ENCODE results near the gene FEM1C.

Gene FEM1C

GRCh38 chr5:115578657-115579056 lies 34.1 kb upstream of the FEM1C start:
- WGBS, 2 experiments (ENCODE audit: insufficient coverage in 2 of 2), result no CpG with 5 or more reads among the region's 3 CpGs
- Histone ChIP-seq H3K36me3 (ENCODE audit: control insufficient read depth, insufficient read depth, low read length) (no peaks in the 10 kb centered on the region), H3K27ac (ENCODE audit: low read depth, low read length, severe bottlenecking) (no peak overlapping the region), H3K4me1 (ENCODE audit: control insufficient read depth, insufficient read depth, low read length, poor library complexity, severe bottlenecking) (peaks cover 19% of the 10 kb centered on the region), H3K4me3 (ENCODE audit: extremely low read depth, insufficient read depth, low read length, poor library complexity, severe bottlenecking) (no peak overlapping the region), H3K9me3 (ENCODE audit: control insufficient read depth, low read length) (no peaks in the 10 kb centered on the region)

- Histone ChIP-seq H3K27ac (ENCODE audit: low read depth, low read length, severe bottlenecking) (no peak overlapping the region), H3K36me3 (ENCODE audit: control insufficient read depth, insufficient read depth, low read length) (no peaks in the 10 kb centered on the region), H3K4me3 (ENCODE audit: extremely low read depth, insufficient read depth, low read length, poor library complexity, severe bottlenecking) (no peak overlapping the region), H3K4me1 (ENCODE audit: control insufficient read depth, insufficient read depth, low read length, poor library complexity, severe bottlenecking) (peaks cover 17% of the 10 kb centered on the region), H3K9me3 (ENCODE audit: control insufficient read depth, low read length) (no peaks in the 10 kb centered on the region)
- 88 to 96% methylated on average over 4 of the region's 6 CpGs for WGBS, 2 experiments (ENCODE audit: insufficient coverage in 2 of 2)
Observed at GRCh38 chr5:115577741-115578140, 33.2 kb upstream of the FEM1C start.

- no peaks in the 10 kb centered on the region for H3K36me3 ChIP-seq (ENCODE audit: control insufficient read depth, insufficient read depth, low read length)
- WGBS, 2 experiments (ENCODE audit: insufficient coverage in 2 of 2), result no CpG with 5 or more reads among the region's 2 CpGs
- peaks cover 19% of the 10 kb centered on the region for H3K4me1 ChIP-seq (ENCODE audit: control insufficient read depth, insufficient read depth, low read length, poor library complexity, severe bottlenecking)
- H3K9me3 ChIP-seq (ENCODE audit: control insufficient read depth, low read length), result no peaks in the 10 kb centered on the region
- no peak overlapping the region for H3K4me3 ChIP-seq (ENCODE audit: extremely low read depth, insufficient read depth, low read length, poor library complexity, severe bottlenecking)
- H3K27ac ChIP-seq (ENCODE audit: low read depth, low read length, severe bottlenecking), result no peak overlapping the region
Observed at GRCh38 chr5:115577329-115577728, 32.8 kb upstream of the FEM1C start.

GRCh38 chr5:115575167-115576070 lies 30.8 kb upstream of the FEM1C start:
- Histone ChIP-seq H3K9me3 (ENCODE audit: control insufficient read depth, low read length) (no peaks in the 10 kb centered on the region), H3K27ac (ENCODE audit: low read depth, low read length, severe bottlenecking) (peak overlapping the region; percentile 51), H3K4me1 (ENCODE audit: control insufficient read depth, insufficient read depth, low read length, poor library complexity, severe bottlenecking) (peaks cover 19% of the 10 kb centered on the region), H3K4me3 (ENCODE audit: extremely low read depth, insufficient read depth, low read length, poor library complexity, severe bottlenecking) (no peak overlapping the region), H3K36me3 (ENCODE audit: control insufficient read depth, insufficient read depth, low read length) (no peaks in the 10 kb centered on the region)
- WGBS, 2 experiments (ENCODE audit: insufficient coverage in 2 of 2), result 90 to 100% methylated on average over 2 to 4 of the region's 5 CpGs

GRCh38 chr5:115573133-115573532 lies 28.6 kb upstream of the FEM1C start:
- H3K9me3 ChIP-seq (ENCODE audit: control insufficient read depth, low read length), result no peaks in the 10 kb centered on the region
- H3K36me3 ChIP-seq (ENCODE audit: control insufficient read depth, insufficient read depth, low read length), result no peaks in the 10 kb centered on the region
- WGBS, 2 experiments (ENCODE audit: insufficient coverage in 2 of 2), result no CpG with 5 or more reads among the region's 2 CpGs
- H3K4me1 ChIP-seq (ENCODE audit: control insufficient read depth, insufficient read depth, low read length, poor library complexity, severe bottlenecking), result peaks cover 19% of the 10 kb centered on the region
- H3K27ac ChIP-seq (ENCODE audit: low read depth, low read length, severe bottlenecking), result no peak overlapping the region
- H3K4me3 ChIP-seq (ENCODE audit: extremely low read depth, insufficient read depth, low read length, poor library complexity, severe bottlenecking), result no peak overlapping the region

GRCh38 chr5:115571441-115571878 lies 26.9 kb upstream of the FEM1C start:
- Histone ChIP-seq H3K9me3 (ENCODE audit: control insufficient read depth, low read length) (no peaks in the 10 kb centered on the region), H3K4me1 (ENCODE audit: control insufficient read depth, insufficient read depth, low read length, poor library complexity, severe bottlenecking) (peaks cover 19% of the 10 kb centered on the region), H3K4me3 (ENCODE audit: extremely low read depth, insufficient read depth, low read length, poor library complexity, severe bottlenecking) (no peak overlapping the region), H3K36me3 (ENCODE audit: control insufficient read depth, insufficient read depth, low read length) (no peaks in the 10 kb centered on the region), H3K27ac (ENCODE audit: low read depth, low read length, severe bottlenecking) (no peak overlapping the region)
- 90 to 91% methylated on average over 3 to 4 of the region's 5 CpGs for WGBS, 2 experiments (ENCODE audit: insufficient coverage in 2 of 2)

- Histone ChIP-seq H3K4me3 (ENCODE audit: extremely low read depth, insufficient read depth, low read length, poor library complexity, severe bottlenecking) (no peak overlapping the region), H3K4me1 (ENCODE audit: control insufficient read depth, insufficient read depth, low read length, poor library complexity, severe bottlenecking) (peaks cover 8% of the 10 kb centered on the region), H3K36me3 (ENCODE audit: control insufficient read depth, insufficient read depth, low read length) (no peaks in the 10 kb centered on the region), H3K27ac (ENCODE audit: low read depth, low read length, severe bottlenecking) (no peak overlapping the region), H3K9me3 (ENCODE audit: control insufficient read depth, low read length) (no peaks in the 10 kb centered on the region)
- WGBS, 2 experiments (ENCODE audit: insufficient coverage in 2 of 2), result no CpG with 5 or more reads among the region's 1 CpG
Observed at GRCh38 chr5:115568668-115569067, 24.1 kb upstream of the FEM1C start.

GRCh38 chr5:115565233-115565632 lies 20.7 kb upstream of the FEM1C start:
- WGBS, 2 experiments (ENCODE audit: insufficient coverage in 2 of 2), result 92 to 100% methylated on average over 2 of the region's 2 CpGs
- H3K36me3 ChIP-seq (ENCODE audit: control insufficient read depth, insufficient read depth, low read length), result no peaks in the 10 kb centered on the region
- H3K27ac ChIP-seq (ENCODE audit: low read depth, low read length, severe bottlenecking), result no peak overlapping the region
- no peak overlapping the region for H3K4me3 ChIP-seq (ENCODE audit: extremely low read depth, insufficient read depth, low read length, poor library complexity, severe bottlenecking)
- H3K9me3 ChIP-seq (ENCODE audit: control insufficient read depth, low read length), result no peaks in the 10 kb centered on the region
- no peaks in the 10 kb centered on the region for H3K4me1 ChIP-seq (ENCODE audit: control insufficient read depth, insufficient read depth, low read length, poor library complexity, severe bottlenecking)

- Histone ChIP-seq H3K36me3 (ENCODE audit: control insufficient read depth, insufficient read depth, low read length) (no peaks in the 10 kb centered on the region), H3K27ac (ENCODE audit: low read depth, low read length, severe bottlenecking) (no peak overlapping the region), H3K9me3 (ENCODE audit: control insufficient read depth, low read length) (no peaks in the 10 kb centered on the region), H3K4me1 (ENCODE audit: control insufficient read depth, insufficient read depth, low read length, poor library complexity, severe bottlenecking) (peaks cover 7% of the 10 kb centered on the region), H3K4me3 (ENCODE audit: extremely low read depth, insufficient read depth, low read length, poor library complexity, severe bottlenecking) (no peak overlapping the region)
- WGBS, 2 experiments (ENCODE audit: insufficient coverage in 2 of 2), result 80 to 100% methylated on average over 1 to 2 of the region's 3 CpGs
Observed at GRCh38 chr5:115561176-115561575, 16.6 kb upstream of the FEM1C start.

GRCh38 chr5:115559524-115559923 lies 14.9 kb upstream of the FEM1C start:
- Histone ChIP-seq H3K4me3 (ENCODE audit: extremely low read depth, insufficient read depth, low read length, poor library complexity, severe bottlenecking) (no peak overlapping the region), H3K4me1 (ENCODE audit: control insufficient read depth, insufficient read depth, low read length, poor library complexity, severe bottlenecking) (peaks cover 7% of the 10 kb centered on the region), H3K36me3 (ENCODE audit: control insufficient read depth, insufficient read depth, low read length) (no peaks in the 10 kb centered on the region), H3K27ac (ENCODE audit: low read depth, low read length, severe bottlenecking) (no peak overlapping the region), H3K9me3 (ENCODE audit: control insufficient read depth, low read length) (no peaks in the 10 kb centered on the region)

- no peaks in the 10 kb centered on the region for H3K9me3 ChIP-seq (ENCODE audit: control insufficient read depth, low read length)
- peaks cover 7% of the 10 kb centered on the region for H3K4me1 ChIP-seq (ENCODE audit: control insufficient read depth, insufficient read depth, low read length, poor library complexity, severe bottlenecking)
- WGBS, 2 experiments (ENCODE audit: insufficient coverage in 2 of 2), result 70 to 85% methylated on average over 2 of the region's 4 CpGs
- no peak overlapping the region for H3K27ac ChIP-seq (ENCODE audit: low read depth, low read length, severe bottlenecking)
- no peak overlapping the region for H3K4me3 ChIP-seq (ENCODE audit: extremely low read depth, insufficient read depth, low read length, poor library complexity, severe bottlenecking)
- H3K36me3 ChIP-seq (ENCODE audit: control insufficient read depth, insufficient read depth, low read length), result no peaks in the 10 kb centered on the region
Observed at GRCh38 chr5:115558388-115558956, 13.9 kb upstream of the FEM1C start.

All from mesodermal cell (in vitro differentiated cells).